GM19351 (cell line): ENCODE data around the gene SPC24.

Experiments used
- ATAC-seq: cut with Tn5 transposase; IDR thresholded peaks from one replicate; pipeline ENCODE4 v1.9.1; 2021; ENCODE audit warnings: mild to moderate bottlenecking, moderate library complexity; ENCODE audit not compliant: unreplicated experiment

SPC24 gene, protein sequence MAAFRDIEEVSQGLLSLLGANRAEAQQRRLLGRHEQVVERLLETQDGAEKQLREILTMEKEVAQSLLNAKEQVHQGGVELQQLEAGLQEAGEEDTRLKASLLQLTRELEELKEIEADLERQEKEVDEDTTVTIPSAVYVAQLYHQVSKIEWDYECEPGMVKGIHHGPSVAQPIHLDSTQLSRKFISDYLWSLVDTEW

DNA sequence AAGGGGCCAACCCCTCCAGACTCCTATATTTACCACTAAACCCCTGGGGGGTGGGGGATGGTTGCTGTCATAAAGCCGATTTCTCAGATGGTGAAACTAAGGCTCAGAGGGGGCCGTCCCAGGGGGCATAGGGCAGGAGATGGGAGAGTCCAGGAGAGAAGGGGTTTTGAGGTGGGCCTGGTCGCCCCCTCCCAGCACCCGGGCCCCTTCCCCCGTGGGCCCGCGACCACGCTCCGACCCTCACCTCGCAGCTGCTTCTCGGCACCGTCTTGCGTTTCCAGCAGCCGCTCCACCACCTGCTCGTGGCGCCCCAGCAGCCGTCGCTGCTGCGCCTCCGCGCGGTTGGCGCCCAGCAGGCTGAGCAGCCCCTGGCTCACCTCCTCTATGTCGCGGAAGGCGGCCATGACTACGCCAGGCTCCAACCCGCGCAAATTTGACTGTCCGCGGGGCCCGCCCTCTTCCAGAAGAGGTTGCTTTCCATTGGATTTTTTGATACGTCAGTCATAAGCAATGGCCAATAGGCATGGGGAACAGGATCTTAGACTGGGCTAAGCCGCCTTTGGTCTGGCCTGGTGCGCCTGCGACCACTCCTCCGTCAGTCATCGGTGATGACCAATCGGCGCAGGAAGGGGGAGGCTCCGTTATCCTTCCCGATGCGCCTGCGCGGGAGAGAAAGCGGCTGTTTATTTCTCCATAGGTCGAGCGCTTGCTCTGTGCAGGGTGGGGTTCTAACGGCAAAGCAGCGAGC is at the start of gene SPC24:
Gene SPC24, minus strand, starts transcription at position 410 of the 748 bp plus-strand sequence. Its CDS starts 6 bp downstream, at position 404.
- peak; percentile 96 for ATAC-seq

DNA sequence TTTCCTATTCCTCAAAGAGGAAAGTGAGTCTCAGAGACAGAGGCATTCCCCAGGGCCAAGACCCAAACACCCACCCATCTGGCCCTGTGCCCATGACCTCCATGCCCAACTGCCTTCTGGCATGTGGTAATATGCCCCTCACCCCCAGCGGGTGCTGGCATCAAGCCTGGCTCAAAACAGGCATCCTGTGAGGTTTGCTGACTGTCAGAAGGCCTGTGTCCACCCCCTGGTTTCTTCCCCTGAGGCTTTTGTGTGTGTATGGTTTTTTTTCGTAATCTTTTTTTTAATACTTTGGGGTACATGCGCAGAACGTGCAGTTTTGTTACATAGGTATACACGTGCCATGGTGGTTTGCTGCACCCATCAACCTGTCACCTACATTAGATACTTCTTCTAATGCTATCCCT is 49.4 kb upstream of the SPC24 start:
- ATAC-seq: no peak

DNA sequence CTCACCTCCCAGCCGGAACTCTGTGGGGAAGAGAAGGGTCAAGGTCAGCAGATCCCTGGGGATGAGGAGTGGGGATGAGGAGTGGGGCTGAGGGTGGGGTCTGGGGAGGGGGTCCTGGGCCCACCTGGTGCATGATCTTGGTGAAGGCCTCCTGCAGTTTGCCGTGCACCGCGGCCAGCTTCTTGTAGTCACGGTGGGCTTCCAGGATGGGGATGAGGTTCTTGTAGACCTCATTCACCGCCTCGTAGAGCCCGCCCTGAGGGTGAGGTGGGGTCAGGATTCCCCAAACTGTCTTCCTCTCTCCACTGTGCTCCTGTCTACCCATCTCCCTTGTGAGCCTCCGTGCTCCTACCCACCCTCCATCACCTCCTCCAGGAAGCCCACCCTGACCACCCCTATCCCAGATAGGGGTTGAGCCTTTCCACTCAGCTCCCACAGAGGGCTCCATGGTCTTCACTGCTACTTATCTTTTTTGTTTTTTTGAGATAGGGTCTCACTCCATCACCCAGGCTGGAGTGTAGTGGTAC is 48.6 kb upstream of the SPC24 start:
- ATAC-seq: no peak

DNA sequence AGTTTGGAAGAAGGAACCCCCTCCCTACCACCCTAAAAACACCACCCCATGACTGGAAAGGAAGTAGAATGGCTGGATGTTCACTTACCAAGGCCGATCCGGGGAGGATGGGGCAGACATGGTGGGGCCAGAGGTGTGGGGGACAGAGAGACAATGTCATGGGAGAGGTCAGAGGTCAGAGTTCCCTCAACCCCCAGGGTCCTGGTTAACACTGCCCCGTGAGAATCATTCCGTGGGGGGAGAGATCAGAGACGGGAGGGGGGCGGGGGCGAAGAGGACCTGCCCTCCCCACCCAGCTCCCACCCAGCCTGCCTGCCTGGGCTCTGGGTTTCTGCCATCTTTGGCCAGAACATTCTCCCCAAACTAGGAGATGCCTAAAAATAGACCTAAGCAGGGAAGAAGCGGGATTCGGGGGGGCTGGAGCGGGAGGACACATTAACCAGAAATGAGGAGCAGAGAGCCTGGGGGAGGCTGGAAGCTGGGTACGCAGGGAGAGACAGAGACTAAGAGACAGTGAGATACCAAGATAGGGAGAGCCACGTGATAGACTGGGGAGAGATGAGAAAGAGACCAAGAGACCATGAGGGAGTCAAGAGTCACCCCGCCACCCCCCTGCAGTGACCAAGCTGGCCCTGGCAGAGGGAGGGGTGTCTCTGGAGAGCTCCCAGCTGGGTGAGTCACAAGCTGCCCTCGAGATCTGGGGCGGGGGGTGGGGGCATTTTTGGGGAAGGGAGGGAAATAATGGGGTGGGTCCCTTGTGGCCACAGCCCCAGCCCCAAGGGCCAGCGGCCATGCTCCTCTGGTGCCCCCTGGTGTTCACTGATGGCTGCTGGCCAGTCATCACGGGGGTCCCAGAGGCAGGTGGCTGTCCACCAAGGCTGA is 47.9 kb upstream of the SPC24 start:
- ATAC-seq: no peak

DNA sequence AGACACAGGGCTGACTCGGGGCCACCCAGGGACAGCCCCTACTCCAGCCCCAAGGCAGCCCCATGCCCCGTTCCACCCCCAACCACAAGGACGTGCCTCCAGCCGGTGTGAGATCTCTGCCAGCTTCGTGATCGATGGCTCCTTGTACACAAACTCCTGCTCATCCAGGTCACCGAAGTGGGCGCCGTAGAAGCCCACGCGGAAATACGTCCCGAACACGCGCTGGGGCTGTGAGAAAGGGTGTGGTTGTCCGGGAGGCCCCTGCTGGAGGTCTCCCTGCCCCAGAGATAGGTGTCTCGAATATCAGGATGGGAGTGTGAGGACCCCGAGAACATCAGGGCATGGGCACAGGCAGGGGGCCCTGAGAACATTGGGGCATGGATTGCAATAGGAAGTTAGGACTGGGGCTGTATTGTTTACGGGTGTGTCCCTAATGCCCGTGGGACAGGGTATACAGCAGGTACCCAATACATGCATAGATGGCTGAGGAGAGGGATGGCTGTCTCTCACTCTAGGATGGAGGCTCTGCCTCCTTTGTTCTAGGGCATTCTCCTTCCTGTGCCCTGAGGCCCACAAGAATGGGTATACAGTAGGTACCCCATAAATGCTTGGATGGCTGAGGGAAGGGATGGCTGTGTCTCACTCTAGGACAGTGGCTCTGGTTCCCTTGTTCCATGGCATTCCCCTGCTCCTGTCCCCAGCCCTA is 47.1 kb upstream of the SPC24 start:
- ATAC-seq: no peak

DNA sequence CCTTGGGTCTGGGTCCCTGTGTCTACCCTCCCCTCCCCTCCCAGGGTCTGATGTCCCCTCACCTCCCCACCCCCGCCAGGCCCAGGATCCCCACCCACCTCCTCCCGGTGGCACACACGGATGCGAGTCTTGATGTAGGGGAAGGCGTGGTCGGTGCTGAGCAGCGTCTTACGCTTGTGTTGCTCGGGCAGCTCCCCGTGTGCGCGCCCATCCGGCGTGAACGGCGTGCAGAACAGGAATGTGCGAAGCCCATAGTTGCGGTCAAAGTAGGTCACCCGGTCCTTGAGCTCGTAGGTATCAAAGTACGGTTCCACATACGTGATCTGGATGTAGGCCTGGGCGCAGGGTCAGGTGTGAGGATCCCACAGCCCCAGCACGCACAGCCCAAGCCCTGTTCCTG is 46.2 kb upstream of the SPC24 start:
- no peak for ATAC-seq

DNA sequence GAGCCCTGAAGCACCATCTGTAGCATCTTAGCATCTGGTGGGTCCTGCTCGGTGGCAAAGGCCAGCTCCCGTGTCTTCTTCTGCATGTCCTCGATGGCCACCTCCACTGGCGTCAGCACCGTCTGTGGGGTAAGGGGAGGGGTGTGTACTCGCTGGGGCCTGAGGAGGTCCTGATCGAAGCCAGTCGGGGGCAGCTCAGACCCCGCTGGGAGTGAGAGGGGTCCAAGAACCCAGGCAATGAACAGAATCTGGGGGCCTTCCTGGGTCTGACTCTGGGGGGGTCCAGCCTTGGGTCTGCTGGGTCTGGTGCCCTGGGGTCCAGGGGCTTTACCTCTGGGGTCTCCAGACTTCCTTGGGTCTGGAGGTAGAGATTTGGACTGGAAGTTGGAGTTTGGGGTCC is 45.3 kb upstream of the SPC24 start:
- ATAC-seq: no peak

DNA sequence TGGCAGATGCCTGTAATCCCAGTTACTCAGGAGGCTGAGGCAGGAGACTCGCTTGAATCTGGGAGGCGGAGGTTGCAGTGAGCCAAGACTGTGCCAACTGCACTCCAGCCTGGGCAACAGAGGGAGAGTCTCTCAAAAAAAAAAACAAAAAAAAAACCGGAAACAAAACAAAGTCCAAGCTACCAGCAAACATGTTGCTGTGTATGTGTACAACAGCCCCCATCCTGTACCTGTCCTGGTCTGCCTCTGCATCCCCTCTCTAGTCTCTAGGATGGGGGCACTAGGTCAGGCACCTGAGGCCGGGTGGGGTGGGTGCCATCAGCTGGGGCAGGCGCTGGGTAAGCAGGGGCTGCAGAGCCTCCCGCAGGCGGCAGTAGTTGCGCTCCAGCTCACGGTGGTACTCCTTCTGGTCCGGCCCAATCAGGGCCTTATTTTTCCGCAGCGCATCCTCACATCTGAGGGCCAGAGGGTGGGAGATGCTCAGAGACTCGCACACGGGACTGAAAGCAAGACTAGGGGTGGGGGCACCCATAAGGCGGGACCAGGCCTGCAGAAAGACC is 44.5 kb upstream of the SPC24 start:
- ATAC-seq: no peak

DNA sequence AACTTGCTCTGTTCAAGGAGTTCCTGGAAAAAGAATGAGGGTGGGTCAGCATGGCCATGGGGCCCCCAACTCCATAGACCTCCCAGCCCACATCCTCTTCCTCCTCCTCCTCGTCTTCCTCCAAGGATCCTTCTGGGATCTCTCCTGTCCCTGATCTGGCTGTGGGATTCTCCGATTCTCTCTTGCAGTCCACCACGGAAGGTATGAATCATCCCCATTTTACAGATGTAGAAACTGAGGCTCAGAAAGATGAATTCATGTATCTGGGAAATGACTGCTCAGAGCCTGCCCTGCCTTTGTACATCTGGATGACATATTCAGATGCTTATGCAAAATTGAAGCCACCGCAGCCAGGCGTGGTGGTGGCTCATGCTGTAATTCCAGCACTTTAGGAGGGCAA is 43.9 kb upstream of the SPC24 start:
- no peak for ATAC-seq

DNA sequence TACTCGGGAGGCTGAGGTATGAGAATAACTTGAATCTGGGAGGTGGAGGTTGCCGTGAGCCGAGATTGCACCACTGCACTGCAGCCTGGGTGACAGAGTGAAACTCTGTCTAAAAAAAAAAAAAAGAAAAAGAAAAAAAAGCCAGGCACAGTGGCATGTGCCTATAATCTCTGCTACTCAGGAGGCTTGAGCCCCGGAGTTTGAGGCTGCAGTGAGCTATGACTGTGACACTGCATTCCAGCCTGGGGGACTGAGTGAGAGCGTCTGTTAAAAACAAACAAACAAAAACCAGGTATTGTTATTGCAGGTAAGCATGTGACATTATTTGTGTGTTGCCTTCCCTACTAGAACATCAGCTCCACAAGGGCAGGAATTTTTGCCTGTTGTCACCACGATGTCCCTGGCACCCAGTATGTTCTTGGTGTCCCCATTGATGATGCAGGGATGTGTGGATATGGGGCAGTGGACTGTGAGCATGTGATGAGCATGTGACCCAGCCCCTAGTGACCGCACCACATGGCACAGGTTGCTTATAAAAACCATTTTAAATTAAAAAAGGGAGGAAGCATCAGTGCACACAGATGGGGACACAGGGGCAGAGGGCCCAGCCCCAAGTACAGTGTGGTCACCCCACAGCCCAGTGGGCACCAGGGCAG is 43.3 kb upstream of the SPC24 start:
- ATAC-seq: no peak

DNA sequence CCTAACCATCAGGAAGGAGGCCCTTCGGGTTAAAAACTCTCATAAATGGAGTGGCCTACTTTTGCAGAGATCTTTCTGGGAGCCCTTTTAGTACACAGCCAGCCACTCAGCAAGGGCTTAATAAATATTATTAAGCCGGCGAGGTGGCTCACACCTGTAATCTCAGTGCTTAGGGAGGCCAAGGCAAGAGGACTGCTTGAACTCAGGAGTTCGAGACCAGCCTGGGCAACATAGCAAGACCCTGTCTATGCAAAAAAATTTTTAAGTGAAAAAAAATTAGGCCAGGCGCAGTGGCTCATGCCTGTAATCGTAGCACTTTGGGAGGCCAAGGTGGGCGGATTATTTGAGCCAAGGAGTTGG is 42.6 kb upstream of the SPC24 start:
- no peak for ATAC-seq

DNA sequence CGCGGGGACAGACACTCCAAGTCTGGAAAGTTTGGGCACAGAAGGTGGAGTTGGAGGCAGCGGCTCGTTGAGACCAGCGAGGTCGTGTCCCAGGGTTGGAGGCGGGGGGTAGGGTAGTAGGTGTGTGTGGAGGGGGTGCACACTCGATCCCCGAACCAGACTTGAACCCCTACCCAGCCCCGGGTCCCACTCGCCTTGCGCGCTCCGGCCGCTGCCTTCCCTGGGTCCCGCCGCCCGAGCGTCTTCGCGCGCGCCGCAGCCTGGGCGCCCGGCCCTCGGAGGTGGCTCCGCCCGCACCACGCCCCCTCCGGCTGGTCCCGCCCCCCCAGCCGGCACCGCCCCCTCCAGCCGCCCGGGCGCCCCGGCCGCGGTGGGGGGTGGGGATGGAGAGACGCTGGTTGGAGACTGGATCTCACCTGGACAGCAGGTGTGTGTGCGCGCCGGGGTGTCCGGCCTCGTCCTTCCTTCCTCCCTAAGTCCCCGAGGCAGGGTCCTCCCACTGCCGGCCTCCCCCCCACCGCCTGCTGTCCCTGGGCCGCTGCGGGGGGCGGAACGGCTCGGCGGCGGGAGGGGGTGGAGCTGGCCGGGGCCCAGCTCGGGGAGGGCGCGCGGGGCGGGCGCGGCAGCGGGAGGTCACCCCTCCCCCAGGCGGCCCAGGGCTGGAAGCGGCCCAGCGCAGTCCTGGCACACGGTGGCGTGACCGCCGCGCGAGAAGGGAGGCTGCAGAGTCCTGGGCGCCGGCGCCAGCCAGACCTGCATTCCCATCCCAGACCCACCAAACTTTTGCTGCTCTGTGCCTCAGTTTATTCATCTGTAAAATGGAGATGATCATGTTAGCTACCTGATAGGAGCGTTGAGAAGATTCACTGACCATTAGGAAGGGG is 42.0 kb upstream of the SPC24 start, which contains the start of gene KANK2:
Gene KANK2, minus strand, starts transcription at position 255 of the 884 bp plus-strand sequence. CDS start 3,034 bp downstream, outside the sequence.
- ATAC-seq: peak; percentile 73

DNA sequence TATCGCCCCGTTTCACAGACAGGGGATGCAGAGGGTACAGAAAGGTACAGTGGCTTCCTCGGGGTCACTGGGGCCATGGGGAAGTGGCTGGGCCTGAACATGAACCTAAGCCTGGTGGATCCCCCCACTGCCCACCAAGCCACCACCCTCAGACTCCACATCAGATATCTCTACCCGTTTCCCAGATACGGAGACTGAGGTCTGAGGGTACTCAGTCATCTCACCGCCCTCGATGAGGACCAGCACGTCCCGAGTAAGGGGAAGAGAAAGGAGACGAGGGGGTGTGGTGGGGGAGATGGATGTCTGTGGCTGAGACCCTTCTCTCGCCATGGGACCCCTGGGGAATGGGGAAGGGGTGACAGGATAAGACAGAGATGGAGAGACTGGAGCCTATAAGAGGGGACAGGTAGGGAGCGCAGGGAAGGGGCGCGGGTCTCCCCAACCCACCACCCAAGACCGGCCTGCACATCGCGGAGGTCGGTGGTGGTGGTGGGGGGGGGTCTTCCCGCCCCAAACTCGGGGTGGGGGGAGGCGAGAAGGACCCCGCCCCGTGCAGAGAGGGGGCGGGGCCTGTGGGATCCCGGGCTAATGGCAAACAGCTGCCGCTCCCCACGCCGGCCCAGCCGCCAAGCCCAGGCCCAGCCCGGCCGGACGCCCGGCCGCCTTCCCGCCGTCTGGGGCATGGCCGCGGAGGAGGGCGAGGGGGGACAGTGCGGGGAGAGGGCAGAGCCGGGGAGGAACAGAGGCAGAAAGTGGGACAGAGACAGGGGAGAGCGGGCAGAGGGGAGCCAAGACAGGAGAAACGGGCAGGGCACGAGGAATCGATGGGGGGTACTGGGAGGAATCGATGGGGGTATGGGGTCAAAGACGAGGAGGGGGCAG is 41.1 kb upstream of the SPC24 start:
- ATAC-seq: no peak

DNA sequence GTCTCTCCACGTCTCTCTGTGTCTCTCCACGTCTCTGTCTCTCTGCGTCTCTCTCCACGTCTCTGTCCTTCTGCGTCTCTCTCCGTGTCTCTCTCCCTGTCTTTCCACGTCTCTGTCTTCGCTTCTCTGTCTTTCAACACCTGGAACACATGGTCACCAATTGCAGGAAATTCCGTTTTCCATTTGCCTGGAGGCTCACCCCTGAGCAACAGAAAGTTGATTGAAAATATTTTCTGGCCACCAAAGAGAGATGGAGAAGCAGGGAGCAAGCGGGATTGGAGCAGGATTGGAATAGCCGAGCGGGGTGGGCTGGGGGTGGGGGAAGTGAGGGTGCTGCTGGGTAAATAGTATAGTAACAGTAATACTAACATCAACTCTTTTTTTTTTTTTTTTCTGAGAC is 40.1 kb upstream of the SPC24 start:
- ATAC-seq: no peak

DNA sequence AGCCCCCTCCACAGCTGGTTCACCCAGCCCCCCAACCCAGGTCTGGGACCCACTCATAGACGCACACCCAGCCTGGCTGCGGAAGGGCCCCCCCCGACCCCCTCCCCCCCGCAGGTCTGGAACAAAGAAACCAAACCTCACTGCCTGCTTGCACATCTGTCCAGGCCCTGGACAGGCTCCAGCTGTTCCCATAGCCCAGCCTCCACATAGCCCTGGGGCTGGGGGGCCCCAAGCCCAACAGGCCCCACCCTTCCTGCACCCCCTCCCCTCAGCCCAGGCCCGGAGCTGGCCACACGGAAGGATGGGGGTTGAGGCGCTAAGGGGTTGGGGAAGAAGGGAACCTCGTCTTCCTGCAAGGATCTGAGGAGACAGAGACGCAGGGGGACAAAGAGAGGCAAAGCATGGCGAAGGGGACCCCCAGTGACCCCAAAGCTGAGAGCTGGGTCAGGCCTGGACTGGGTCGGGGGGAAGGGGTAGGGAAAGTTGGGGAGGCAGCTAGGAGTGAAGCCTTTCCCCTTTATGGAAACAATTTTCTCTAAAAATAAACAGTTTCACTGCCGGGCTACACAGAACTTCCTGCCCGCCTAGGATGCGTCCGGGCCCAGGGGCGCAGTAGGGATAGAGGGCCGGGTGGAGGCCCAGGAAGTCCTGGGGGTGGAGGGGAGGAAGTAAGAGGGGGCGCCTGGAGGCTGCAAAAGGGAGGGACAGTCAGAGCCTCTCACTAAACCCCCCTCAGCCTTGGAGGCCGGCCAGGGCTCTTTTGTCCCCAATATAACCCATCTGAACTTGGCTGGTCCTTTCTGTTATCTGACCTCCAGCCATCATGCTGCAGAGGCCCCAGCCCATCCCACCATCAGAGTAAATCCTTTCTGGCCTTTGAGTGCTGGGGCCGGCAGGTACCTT is 39.3 kb upstream of the SPC24 start:
- no peak for ATAC-seq

DNA sequence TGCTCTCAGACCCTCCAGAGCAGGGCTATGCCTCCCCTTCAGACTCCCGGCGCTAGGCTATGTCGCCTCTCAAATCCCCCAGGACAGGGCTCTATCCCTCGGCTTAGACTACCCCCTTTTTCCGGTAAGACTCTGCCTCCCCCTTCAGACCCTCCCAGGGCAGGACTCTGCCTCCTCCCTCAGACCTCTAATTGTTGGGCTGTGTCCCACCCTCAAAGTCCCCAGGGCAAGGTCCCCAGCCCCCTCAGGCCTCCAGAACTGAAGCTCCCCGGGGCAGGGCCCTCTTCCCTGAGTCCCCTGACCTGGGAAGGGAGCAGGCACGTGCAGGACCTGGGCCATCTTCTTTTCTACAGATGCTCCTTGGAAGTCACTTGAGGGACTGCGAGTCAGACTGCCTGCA is 38.6 kb upstream of the SPC24 start:
- ATAC-seq: no peak
